Measurements from ENCODE around the gene PALB2. TPM values are rescaled to one million over a fixed set of nuclear protein-coding genes. Genes with fewer than 3 reads are reported as not detected.

PALB2 gene
- total RNA-seq, 1 experiment from 2014 or later = 40.3 TPM

GRCh38 chr16:23608194-23608593 lies 32.9 kb downstream of the PALB2 start:
- H3K4ac ChIP-seq (ENCODE audit: low read depth, low read length) = no peak overlapping the region
- no peaks in the 10 kb centered on the region for H3K23me2 ChIP-seq (ENCODE audit: insufficient read length, low read depth, low read length, poor library complexity, severe bottlenecking)
- H4K8ac ChIP-seq (replicated peaks; ENCODE audit: insufficient read length, low read depth, low read length) = no peak overlapping the region
- H3K4me1 ChIP-seq (ENCODE audit: insufficient read depth, low read length) = no peaks in the 10 kb centered on the region
- H3K4me3 Mint-ChIP-seq = no peak overlapping the region
- H3K79me2 ChIP-seq (ENCODE audit: insufficient read depth, low read length) = no peaks in the 10 kb centered on the region
- no peak overlapping the region for H4K91ac ChIP-seq (ENCODE audit: insufficient read length, low read depth, low read length)
- H3K27ac Mint-ChIP-seq = no peak overlapping the region
- H3K56ac ChIP-seq (ENCODE audit: insufficient read length, low read depth, low read length) = no peak overlapping the region
- H2AK5ac ChIP-seq (ENCODE audit: insufficient read length, low read length) = no peak overlapping the region
- no peak overlapping the region for H2BK120ac ChIP-seq (ENCODE audit: low read depth, low read length, poor library complexity, severe bottlenecking)
- no peaks in the 10 kb centered on the region for H3K27me3 Mint-ChIP-seq (ENCODE audit: low read depth)
- H3K18ac ChIP-seq (ENCODE audit: insufficient read length, low read depth, low read length) = no peak overlapping the region
- no peak overlapping the region for H3K27ac ChIP-seq (ENCODE audit: insufficient read length, low read depth, low read length)
- H3K9me3 ChIP-seq (ENCODE audit: control insufficient read depth, low read depth, low read length) = no peaks in the 10 kb centered on the region
- H3K9ac ChIP-seq (ENCODE audit: extremely low read depth, insufficient read length, low read length) = no peak overlapping the region
- no peak overlapping the region for H3T11ph ChIP-seq (ENCODE audit: low read length)
- no peaks in the 10 kb centered on the region for H4K20me1 ChIP-seq (ENCODE audit: control insufficient read depth, insufficient read depth, insufficient read length)
- no peak for TF ChIP-seq CTCF (conservative IDR thresholded peaks at IDR 0.05)
- no peaks in the 10 kb centered on the region for H3K9me3 Mint-ChIP-seq
- no peak overlapping the region for H2AFZ ChIP-seq (ENCODE audit: low read length)
- H4K5ac ChIP-seq (ENCODE audit: insufficient read length, low read depth, low read length) = no peak overlapping the region
- H3K4me2 ChIP-seq (ENCODE audit: insufficient read depth, insufficient read length, low read length) = no peak overlapping the region
- H3K23ac ChIP-seq (ENCODE audit: insufficient read length, low read depth, low read length) = no peak overlapping the region
- no peaks in the 10 kb centered on the region for H3K4me1 Mint-ChIP-seq
- H2BK15ac ChIP-seq (ENCODE audit: low read depth, low read length) = no peak overlapping the region
- H3K36me3 Mint-ChIP-seq (ENCODE audit: insufficient read depth in 1 of 3, low read depth in 3 of 3) = peaks cover 13 to 60% (median 35%) of the 10 kb centered on the region in 3 experiments; a peak in 6 of 7 replicates
- no peak overlapping the region for H2BK5ac ChIP-seq (ENCODE audit: insufficient read length, low read length)
- H3K14ac ChIP-seq (ENCODE audit: insufficient read depth, low read length) = no peak overlapping the region
- DNase-seq = no peak
- no peak overlapping the region for H2BK12ac ChIP-seq (ENCODE audit: insufficient read length, low read depth, low read length)
- no peaks in the 10 kb centered on the region for H3K27me3 ChIP-seq (ENCODE audit: insufficient read depth, low read length)
- no peak overlapping the region for H2BK20ac ChIP-seq (ENCODE audit: low read depth, low read length, poor library complexity, severe bottlenecking)
- no peaks in the 10 kb centered on the region for H3K79me1 ChIP-seq (ENCODE audit: insufficient read depth, low read depth, low read length, poor library complexity, severe bottlenecking)
- no CpG with 5 or more reads among the region's 4 CpGs for WGBS (ENCODE audit: extremely low coverage, insufficient read length, low lambda C conversion rate)
